ENCODE measurements around the gene CCDC179. TPM values are rescaled to one million over a fixed set of nuclear protein-coding genes. Genes with fewer than 3 reads are reported as not detected.

The CCDC179 gene
- total RNA-seq, 1 experiment from 2014 or later, result not detected

DNA sequence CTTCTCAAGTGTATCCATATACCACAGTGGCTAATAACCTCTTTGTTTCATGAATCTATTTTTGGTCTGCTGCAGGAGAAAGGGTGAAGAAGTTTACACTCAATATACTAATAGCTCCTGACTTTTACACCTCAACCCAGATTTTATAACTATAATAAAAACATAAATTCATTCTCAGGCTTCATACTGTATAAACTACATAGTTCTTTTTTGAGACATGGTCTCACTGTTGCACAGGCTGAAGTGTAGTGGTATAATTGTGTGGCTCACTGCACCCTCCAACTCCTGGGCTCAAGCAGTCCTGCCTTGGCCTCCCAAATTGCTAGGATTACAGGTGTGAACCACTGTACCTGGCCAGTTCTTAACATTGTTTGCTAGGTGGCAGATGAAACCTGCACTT is 17.8 kb upstream of the CCDC179 start:
- no peaks in the 10 kb centered on the region for H3K4me1 Mint-ChIP-seq
- Histone ChIP-seq H3K79me1 (ENCODE audit: insufficient read depth, low read depth, low read length, poor library complexity, severe bottlenecking) (no peaks in the 10 kb centered on the region), H3K56ac (ENCODE audit: insufficient read length, low read depth, low read length) (no peak overlapping the region), H2BK5ac (ENCODE audit: insufficient read length, low read length) (no peak overlapping the region), H3K9ac (ENCODE audit: extremely low read depth, insufficient read length, low read length) (no peak overlapping the region), H2AFZ (ENCODE audit: low read length) (no peak overlapping the region), H3K27ac (ENCODE audit: insufficient read length, low read depth, low read length) (no peak overlapping the region), H3K9me3 (ENCODE audit: control insufficient read depth, low read depth, low read length) (no peaks in the 10 kb centered on the region), H3T11ph (ENCODE audit: low read length) (no peak overlapping the region), H3K14ac (ENCODE audit: insufficient read depth, low read length) (no peak overlapping the region), H3K18ac (ENCODE audit: insufficient read length, low read depth, low read length) (no peak overlapping the region), H4K5ac (ENCODE audit: insufficient read length, low read depth, low read length) (no peak overlapping the region), H3K4ac (ENCODE audit: low read depth, low read length) (no peak overlapping the region), H3K23me2 (ENCODE audit: insufficient read length, low read depth, low read length, poor library complexity, severe bottlenecking) (no peaks in the 10 kb centered on the region), H2BK12ac (ENCODE audit: insufficient read length, low read depth, low read length) (no peak overlapping the region), H4K91ac (ENCODE audit: insufficient read length, low read depth, low read length) (no peak overlapping the region), H2BK15ac (ENCODE audit: low read depth, low read length) (no peak overlapping the region), H2BK20ac (ENCODE audit: low read depth, low read length, poor library complexity, severe bottlenecking) (no peak overlapping the region), H3K79me2 (ENCODE audit: insufficient read depth, low read length) (no peaks in the 10 kb centered on the region), H3K4me1 (ENCODE audit: insufficient read depth, low read length) (no peaks in the 10 kb centered on the region), H3K23ac (ENCODE audit: insufficient read length, low read depth, low read length) (no peak overlapping the region), H3K4me2 (ENCODE audit: insufficient read depth, insufficient read length, low read length) (no peak overlapping the region), H2BK120ac (ENCODE audit: low read depth, low read length, poor library complexity, severe bottlenecking) (no peak overlapping the region), H3K27me3 (ENCODE audit: insufficient read depth, low read length) (no peaks in the 10 kb centered on the region), H2AK5ac (ENCODE audit: insufficient read length, low read length) (no peak overlapping the region), H4K8ac (replicated peaks; ENCODE audit: insufficient read length, low read depth, low read length) (no peak overlapping the region), H4K20me1 (ENCODE audit: control insufficient read depth, insufficient read depth, insufficient read length) (no peaks in the 10 kb centered on the region)
- H3K4me3 Mint-ChIP-seq, result no peak overlapping the region
- H3K36me3 Mint-ChIP-seq (ENCODE audit: insufficient read depth in 1 of 3, low read depth in 3 of 3), result no peaks in the 10 kb centered on the region
- H3K9me3 Mint-ChIP-seq, result no peaks in the 10 kb centered on the region
- TF ChIP-seq, protein P1, sequence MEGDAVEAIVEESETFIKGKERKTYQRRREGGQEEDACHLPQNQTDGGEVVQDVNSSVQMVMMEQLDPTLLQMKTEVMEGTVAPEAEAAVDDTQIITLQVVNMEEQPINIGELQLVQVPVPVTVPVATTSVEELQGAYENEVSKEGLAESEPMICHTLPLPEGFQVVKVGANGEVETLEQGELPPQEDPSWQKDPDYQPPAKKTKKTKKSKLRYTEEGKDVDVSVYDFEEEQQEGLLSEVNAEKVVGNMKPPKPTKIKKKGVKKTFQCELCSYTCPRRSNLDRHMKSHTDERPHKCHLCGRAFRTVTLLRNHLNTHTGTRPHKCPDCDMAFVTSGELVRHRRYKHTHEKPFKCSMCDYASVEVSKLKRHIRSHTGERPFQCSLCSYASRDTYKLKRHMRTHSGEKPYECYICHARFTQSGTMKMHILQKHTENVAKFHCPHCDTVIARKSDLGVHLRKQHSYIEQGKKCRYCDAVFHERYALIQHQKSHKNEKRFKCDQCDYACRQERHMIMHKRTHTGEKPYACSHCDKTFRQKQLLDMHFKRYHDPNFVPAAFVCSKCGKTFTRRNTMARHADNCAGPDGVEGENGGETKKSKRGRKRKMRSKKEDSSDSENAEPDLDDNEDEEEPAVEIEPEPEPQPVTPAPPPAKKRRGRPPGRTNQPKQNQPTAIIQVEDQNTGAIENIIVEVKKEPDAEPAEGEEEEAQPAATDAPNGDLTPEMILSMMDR (conservative IDR thresholded peaks at IDR 0.05), result no peak
- DNase-seq, result no peak
- no peak overlapping the region for H3K27ac Mint-ChIP-seq
- no peaks in the 10 kb centered on the region for H3K27me3 Mint-ChIP-seq (ENCODE audit: low read depth)
